GM12878 (cell line): ENCODE measurements around the gene CRACDL. TPM values are rescaled to one million over a fixed set of nuclear protein-coding genes. Genes with fewer than 3 reads are reported as not detected.

ENCODE experiments used
- ATAC-seq: fragments of 200-7000 bp; cut with Tn5 transposase; 3 replicates; pipeline ENCODE4 v1.9.1; 2020; ENCODE audit warnings: mild to moderate bottlenecking, moderate library complexity
- BruUV-seq: library from RNA; stranded (reverse); fragments of 400-500 nt; replicated peaks from 2 replicates; lab custom pipeline; 2021; lab: Mats Ljungman, UMichigan
- CTCF ChIA-PET: fragments of 300-600 bp; sonication (Branson Sonifier 250); formaldehyde crosslinking; extraction: SDS; loops from one replicate; lab custom pipeline; 2021; ENCODE audit warnings: inconsistent platforms; lab: Yijun Ruan, JAX
- POLR2A ChIA-PET: fragments of 350-600 bp; formaldehyde crosslinking; extraction: SDS; loops from one replicate; lab custom pipeline; 2021; ENCODE audit warnings: inconsistent platforms; lab: Charles Lee
- RAD21 ChIA-PET: fragments of 300-600 bp; sonication (Branson Sonifier 250); formaldehyde crosslinking; loops from one replicate; lab custom pipeline; 2023; ENCODE audit warnings: antibody characterized with exemption; ENCODE audit not compliant: unreplicated experiment; lab: Charles Lee
- SMC1A ChIA-PET: fragments of 300-600 bp; sonication (Branson Sonifier 250); formaldehyde crosslinking; loops from one replicate; lab custom pipeline; 2023; ENCODE audit not compliant: unreplicated experiment, uncharacterized antibody; lab: Charles Lee
- DNase-seq: peaks from one replicate; pipeline ENCODE4 v3.0.0-alpha.2; 2011; ENCODE audit warnings: low read depth, low spot score
- FAIRE-seq: peaks from 3 replicates; lab custom pipeline; 2011; peaks lifted over from hg19 to GRCh38; lab: Jason Lieb, UNC
- H2AFZ ChIP-seq: 2 replicates; pipeline ENCODE4 v1.6.0; 2011; ENCODE audit warnings: low read depth, low read length, control low read depth; ENCODE audit not compliant: control insufficient read depth
- H3K27ac ChIP-seq: 2 replicates; pipeline ENCODE4 v1.5.1; 2011; ENCODE audit warnings: control low read depth; ENCODE audit not compliant: control insufficient read depth, insufficient read depth
- H3K27me3 ChIP-seq, 2 experiments: replicated peaks in 1 of 2; 2 replicates each; pipeline versions ENCODE4 v1.6.0 to v1.6.1; 2011; ENCODE audit warnings: low read length in 1 of 2; ENCODE audit not compliant: control insufficient read depth in 2 of 2, insufficient read depth in 2 of 2
- H3K36me3 ChIP-seq, 2 experiments: 2 replicates each; pipeline ENCODE4 v1.5.1; 2011; ENCODE audit warnings: low read length in 1 of 2; ENCODE audit not compliant: control insufficient read depth in 2 of 2, insufficient read depth in 2 of 2
- H3K4me1 ChIP-seq: 2 replicates; pipeline ENCODE4 v1.6.1; 2011; ENCODE audit warnings: mild to moderate bottlenecking, low read length, moderate library complexity, mixed read lengths; ENCODE audit not compliant: control insufficient read depth, insufficient read depth
- H3K4me2 ChIP-seq: 2 replicates; pipeline ENCODE4 v1.6.0; 2011; ENCODE audit warnings: control low read depth; ENCODE audit not compliant: control insufficient read depth, insufficient read depth
- H3K4me3 ChIP-seq: fragments of 200-600 bp; sonication (generic); 2 replicates; pipeline ENCODE4 v1.5.1; 2016
- H3K79me2 ChIP-seq: 2 replicates; pipeline ENCODE4 v1.6.0; 2011; ENCODE audit warnings: low read length; ENCODE audit not compliant: control insufficient read depth, insufficient read depth
- H3K9ac ChIP-seq: 2 replicates; pipeline ENCODE4 v1.8.0; 2011; ENCODE audit warnings: low read length, control low read depth, mixed read lengths; ENCODE audit not compliant: control insufficient read depth, insufficient read depth
- H3K9me3 ChIP-seq: replicated peaks from 3 replicates; pipeline ENCODE4 v1.5.1; 2011; ENCODE audit warnings: mild to moderate bottlenecking, low read length; ENCODE audit not compliant: control insufficient read depth, insufficient read depth
- H4K20me1 ChIP-seq: 2 replicates; pipeline ENCODE4 v1.6.0; 2011; ENCODE audit not compliant: control insufficient read depth, insufficient read depth
- WGBS: methylation state at CpG from one replicate; pipeline ENCODE4 v1.1.6; 2016; ENCODE audit warnings: low lambda C conversion rate; ENCODE audit not compliant: insufficient replicate concordance, insufficient coverage; ENCODE audit errors: missing lambda C conversion rate; 5-methylcytosine and 5-hydroxymethylcytosine counted together
- in situ Hi-C: fragments of 300-500 bp; cut with MboI; formaldehyde crosslinking; loops from 9 replicates; pipeline ENCODE4 v1.14.3; 2018; ENCODE audit warnings: mixed read lengths
- intact Hi-C: fragments of 100-400 bp; cut with micrococcal nuclease; formaldehyde crosslinking; loops from one replicate; pipeline ENCODE4 v1.14.2; 2022; ENCODE audit not compliant: unreplicated experiment
- polyA plus RNA-seq, 11 experiments: library from polyadenylated mRNA; depleted of rRNA in 4 of 11; unstranded in 6 of 11; stranded (reverse) in 5 of 11; fragments of >200 nt; fragmentation: Nextera tagmentation in 4 of 11; fragmentation: Illumina TruSeq in 1 of 11; extraction: Ambion mirVana in 4 of 11; extraction: Trizol in 1 of 11; gene quantifications; 1 replicate in 1 of 11; 2 replicates in 10 of 11; pipeline versions ENCODE4 v1.2.1 to v1.2.3, GENCODE V29; 2011 to 2016; ENCODE audit warnings: inconsistent platforms in 2 of 11, missing spikeins in 2 of 11, low read depth in 1 of 11
- total RNA-seq, 4 experiments: library from RNA; depleted of rRNA in 3 of 4; stranded (reverse); fragments of >200 nt in 3 of 4; fragmentation: Illumina TruSeq in 1 of 4; extraction: Trizol in 1 of 4; gene quantifications; 2 replicates each; pipeline versions ENCODE4 v1.2.1 to v1.2.3, GENCODE V29; 2013 to 2021
- TF ChIP-seq, protein P1 (sequence below), 3 experiments: IDR thresholded peaks in 2 of 3; conservative IDR thresholded peaks in 1 of 3; 2 replicates each; pipeline ENCODE4 v1.5.1; 2011; ENCODE audit warnings: low read depth in 3 of 3, low read length in 3 of 3, mild to moderate bottlenecking in 3 of 3, control low read depth in 2 of 3, moderate library complexity in 2 of 3, inconsistent platforms in 1 of 3, mixed read lengths in 1 of 3; ENCODE audit not compliant: control insufficient read depth in 2 of 3, insufficient read depth in 1 of 3; ENCODE audit errors: extremely low read depth in 1 of 3
- TF ChIP-seq, protein P2 (sequence below): fragments of 450-650 bp; IDR thresholded peaks from 2 replicates; pipeline ENCODE4 v1.6.1; 2018; ENCODE audit warnings: borderline replicate concordance, mild to moderate bottlenecking; ENCODE audit not compliant: partially characterized antibody

CRACDL gene
- total and polyA plus RNA-seq, 10 of the 15 experiments (the other 5 are each of a cell fraction or from before 2014, with no cell fraction given) = 0.03 to 0.72 (median 0.14) TPM

DNA sequence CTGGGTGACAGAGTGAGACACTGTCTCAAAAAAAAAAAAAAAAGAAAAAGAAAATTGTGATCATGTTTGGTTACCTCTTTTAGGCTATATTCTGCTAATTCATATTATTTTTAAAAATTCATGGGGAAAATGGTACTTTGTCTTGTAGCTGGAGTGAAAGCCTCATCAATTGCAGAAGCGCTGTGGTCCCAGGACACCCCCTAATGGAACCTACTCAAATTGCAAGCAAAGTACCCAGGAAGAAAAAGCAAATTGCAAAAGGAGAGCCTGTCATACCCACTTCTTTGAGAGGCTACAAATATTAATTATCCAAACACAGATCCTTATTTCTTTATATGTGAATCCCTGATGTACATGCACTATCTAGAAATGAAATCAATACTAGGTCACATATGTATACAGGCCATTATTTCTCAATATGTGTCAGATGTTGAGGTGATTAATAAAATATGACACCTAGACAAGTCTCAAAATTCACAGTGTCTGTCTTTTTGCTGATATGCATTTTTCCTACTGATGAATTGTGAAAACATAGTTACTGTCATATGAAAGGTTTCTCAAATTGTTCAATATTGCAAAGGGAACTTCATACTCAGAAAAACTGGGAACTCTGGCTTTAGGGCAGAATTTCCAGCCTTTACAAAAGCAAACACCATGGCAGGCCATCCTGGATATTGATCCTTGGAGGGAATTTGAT lies 12.6 kb downstream of the CRACDL start:
- no peaks in the 10 kb centered on the region for H3K9me3 ChIP-seq
- H3K27me3 ChIP-seq = peaks cover 0 to 3% of the 10 kb centered on the region in 2 experiments; a peak in 2 of 4 replicates
- TF ChIP-seq, protein P1, sequence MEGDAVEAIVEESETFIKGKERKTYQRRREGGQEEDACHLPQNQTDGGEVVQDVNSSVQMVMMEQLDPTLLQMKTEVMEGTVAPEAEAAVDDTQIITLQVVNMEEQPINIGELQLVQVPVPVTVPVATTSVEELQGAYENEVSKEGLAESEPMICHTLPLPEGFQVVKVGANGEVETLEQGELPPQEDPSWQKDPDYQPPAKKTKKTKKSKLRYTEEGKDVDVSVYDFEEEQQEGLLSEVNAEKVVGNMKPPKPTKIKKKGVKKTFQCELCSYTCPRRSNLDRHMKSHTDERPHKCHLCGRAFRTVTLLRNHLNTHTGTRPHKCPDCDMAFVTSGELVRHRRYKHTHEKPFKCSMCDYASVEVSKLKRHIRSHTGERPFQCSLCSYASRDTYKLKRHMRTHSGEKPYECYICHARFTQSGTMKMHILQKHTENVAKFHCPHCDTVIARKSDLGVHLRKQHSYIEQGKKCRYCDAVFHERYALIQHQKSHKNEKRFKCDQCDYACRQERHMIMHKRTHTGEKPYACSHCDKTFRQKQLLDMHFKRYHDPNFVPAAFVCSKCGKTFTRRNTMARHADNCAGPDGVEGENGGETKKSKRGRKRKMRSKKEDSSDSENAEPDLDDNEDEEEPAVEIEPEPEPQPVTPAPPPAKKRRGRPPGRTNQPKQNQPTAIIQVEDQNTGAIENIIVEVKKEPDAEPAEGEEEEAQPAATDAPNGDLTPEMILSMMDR (IDR thresholded peaks at IDR 0.05 in 2 of 3, conservative IDR thresholded peaks at IDR 0.05 in 1 of 3; ENCODE audit: control insufficient read depth in 2 of 3, extremely low read depth in 1 of 3, insufficient read depth in 1 of 3, low read depth in 3 of 3, low read length in 3 of 3) = 0 out of 6 replicates have a peak, but pooled peaks of 1 of the 3 experiments have one; percentile 1
- TF ChIP-seq, protein P2, sequence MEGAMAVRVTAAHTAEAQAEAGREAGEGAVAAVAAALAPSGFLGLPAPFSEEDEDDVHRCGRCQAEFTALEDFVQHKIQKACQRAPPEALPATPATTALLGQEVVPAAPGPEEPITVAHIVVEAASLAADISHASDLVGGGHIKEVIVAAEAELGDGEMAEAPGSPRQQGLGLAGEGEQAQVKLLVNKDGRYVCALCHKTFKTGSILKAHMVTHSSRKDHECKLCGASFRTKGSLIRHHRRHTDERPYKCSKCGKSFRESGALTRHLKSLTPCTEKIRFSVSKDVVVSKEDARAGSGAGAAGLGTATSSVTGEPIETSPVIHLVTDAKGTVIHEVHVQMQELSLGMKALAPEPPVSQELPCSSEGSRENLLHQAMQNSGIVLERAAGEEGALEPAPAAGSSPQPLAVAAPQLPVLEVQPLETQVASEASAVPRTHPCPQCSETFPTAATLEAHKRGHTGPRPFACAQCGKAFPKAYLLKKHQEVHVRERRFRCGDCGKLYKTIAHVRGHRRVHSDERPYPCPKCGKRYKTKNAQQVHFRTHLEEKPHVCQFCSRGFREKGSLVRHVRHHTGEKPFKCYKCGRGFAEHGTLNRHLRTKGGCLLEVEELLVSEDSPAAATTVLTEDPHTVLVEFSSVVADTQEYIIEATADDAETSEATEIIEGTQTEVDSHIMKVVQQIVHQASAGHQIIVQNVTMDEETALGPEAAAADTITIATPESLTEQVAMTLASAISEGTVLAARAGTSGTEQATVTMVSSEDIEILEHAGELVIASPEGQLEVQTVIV = no peak
- no peaks in the 10 kb centered on the region for H3K4me1 ChIP-seq
- FAIRE-seq (no peak), ATAC-seq (no peak), DNase-seq (no peak)
- BruUV-seq = no TSS peak
- CTCF ChIA-PET = no interaction called here
- no peak overlapping the region for H3K4me2 ChIP-seq
- intact Hi-C loops = no loop called here
- no peak overlapping the region for H2AFZ ChIP-seq
- H3K9ac ChIP-seq = no peak overlapping the region
- 76% methylated on average over 1 of the region's 1 CpG for WGBS
- SMC1A ChIA-PET = interaction anchor here (0.9 kb wide), 1 partner anchor 274 kb away, joined by 3 read pairs; no protein-coding TSS in a partner anchor
- POLR2A ChIA-PET = no interaction called here
- H4K20me1 ChIP-seq = no peaks in the 10 kb centered on the region
- in situ Hi-C loops = no loop called here
- H3K4me3 ChIP-seq = no peak overlapping the region
- no peaks in the 10 kb centered on the region for H3K36me3 ChIP-seq
- no peaks in the 10 kb centered on the region for H3K79me2 ChIP-seq
- H3K27ac ChIP-seq = no peak overlapping the region
- RAD21 ChIA-PET = no interaction called here
